HFF-Myc (cell line): Measurements from ENCODE around the gene FIZ1.

Experiments
- DNase-seq: peaks from one replicate; pipeline ENCODE4 v3.0.0-alpha.2; 2011; ENCODE audit warnings: low read depth; ENCODE audit errors: extremely low read depth
- H3K4me3 ChIP-seq: replicated peaks from 2 replicates; pipeline ENCODE4 v1.5.1; 2011; ENCODE audit warnings: low read depth, mild to moderate bottlenecking, control low read depth, low read length
- CTCF ChIP-seq: IDR thresholded peaks from 2 replicates; pipeline ENCODE4 v1.5.1; 2012; ENCODE audit warnings: mild to moderate bottlenecking, low read depth, low read length, control low read depth; ENCODE audit errors: missing control alignments

The FIZ1 gene

GRCh38 chr19:55567708-55568328 lies 31.5 kb downstream of the FIZ1 start:
- no peak overlapping the region for H3K4me3 ChIP-seq
- DNase-seq, result no peak
- no peak for TF ChIP-seq CTCF

GRCh38 chr19:55566823-55567222 lies 32.5 kb downstream of the FIZ1 start:
- DNase-seq, result no peak
- no peak overlapping the region for H3K4me3 ChIP-seq
- no peak for TF ChIP-seq CTCF

GRCh38 chr19:55563261-55563690 lies 36.0 kb downstream of the FIZ1 start:
- TF ChIP-seq CTCF, result no peak
- no peak for DNase-seq
- no peak overlapping the region for H3K4me3 ChIP-seq

DNA sequence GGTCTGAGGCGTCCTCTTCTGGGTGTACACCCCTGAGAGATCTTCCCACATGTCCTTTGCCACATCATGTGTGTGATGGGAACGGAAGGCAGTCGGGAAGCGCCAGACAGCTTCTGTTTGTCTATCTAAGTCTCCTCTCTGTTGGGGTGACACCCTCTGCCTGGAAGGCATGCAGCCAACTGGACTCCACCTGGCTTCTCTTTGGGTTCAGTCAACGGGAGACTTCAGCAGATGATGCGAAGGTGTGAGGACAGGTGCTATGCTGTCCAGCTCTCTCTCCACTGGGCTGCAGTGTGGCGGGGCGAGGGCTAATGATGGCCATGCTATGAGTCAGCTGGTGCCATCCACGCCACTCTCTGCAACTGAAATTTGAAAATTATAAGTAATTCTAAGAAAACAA lies 39.6 kb downstream of the FIZ1 start:
- no peak for TF ChIP-seq CTCF
- DNase-seq, result no peak
- H3K4me3 ChIP-seq, result no peak overlapping the region

- TF ChIP-seq CTCF, result no peak
- no peak for DNase-seq
- H3K4me3 ChIP-seq, result no peak overlapping the region
Observed at GRCh38 chr19:55554741-55555152, 44.6 kb downstream of the FIZ1 start.

- no peak for TF ChIP-seq CTCF
- no peak overlapping the region for H3K4me3 ChIP-seq
- no peak for DNase-seq
Observed at GRCh38 chr19:55554302-55554701, 45.0 kb downstream of the FIZ1 start.
